HG03378 (cell line): Measurements from ENCODE around the gene NRDE2.
"Not testable (repeated sequence)": the region's sequence is repeated elsewhere in the genome, so short reads cannot be mapped to it uniquely, and the experiment has no call there.

Experiments used
- ATAC-seq: cut with Tn5 transposase; IDR thresholded peaks from one replicate; pipeline ENCODE4 v1.9.1; 2021; ENCODE audit warnings: mild to moderate bottlenecking, moderate library complexity; ENCODE audit not compliant: unreplicated experiment

Gene NRDE2

GRCh38 chr14:90274808-90275457 lies 56.8 kb downstream of the NRDE2 start:
- no peak for ATAC-seq

GRCh38 chr14:90274019-90274418 lies 57.7 kb downstream of the NRDE2 start:
- ATAC-seq, result no peak

- ATAC-seq, result no peak
These were observed 58.2 kb downstream of the NRDE2 start for GRCh38 chr14:90273532-90273931.

- no peak for ATAC-seq
These were observed 59.2 kb downstream of the NRDE2 start for GRCh38 chr14:90272523-90272922.

GRCh38 chr14:90268420-90268819 lies 63.3 kb downstream of the NRDE2 start:
- no peak for ATAC-seq

GRCh38 chr14:90266441-90267154 lies 65.1 kb downstream of the NRDE2 start:
- no peak for ATAC-seq

GRCh38 chr14:90263748-90264449 lies 67.8 kb downstream of the NRDE2 start:
- ATAC-seq, result peak; percentile 94

GRCh38 chr14:90256354-90257131 lies 75.2 kb downstream of the NRDE2 start, which contains the start of gene PSMC1:
Gene PSMC1 (plus strand): TSS chr14:90256553. CDS start chr14:90256598, 45 bp downstream.
- peak; percentile 93 for ATAC-seq

GRCh38 chr14:90255871-90256270 lies 75.9 kb downstream of the NRDE2 start:
- no peak for ATAC-seq

- ATAC-seq, result no peak
These were observed 77.9 kb downstream of the NRDE2 start for GRCh38 chr14:90253826-90254225.

GRCh38 chr14:90248594-90248993 lies 83.1 kb downstream of the NRDE2 start:
- no peak for ATAC-seq

GRCh38 chr14:90247441-90247840 lies 84.3 kb downstream of the NRDE2 start:
- not testable (repeated sequence) for ATAC-seq

- ATAC-seq, result no peak
These were observed 84.8 kb downstream of the NRDE2 start for GRCh38 chr14:90246936-90247335.

GRCh38 chr14:90242444-90242843 lies 89.3 kb downstream of the NRDE2 start:
- no peak for ATAC-seq

GRCh38 chr14:90239139-90239538 lies 92.6 kb downstream of the NRDE2 start:
- ATAC-seq, result no peak

GRCh38 chr14:90235179-90235976 lies 96.4 kb downstream of the NRDE2 start:
- no peak for ATAC-seq

GRCh38 chr14:90229942-90230341 lies 101.8 kb downstream of the NRDE2 start:
- not testable (repeated sequence) for ATAC-seq

GRCh38 chr14:90228478-90228877 lies 103.3 kb downstream of the NRDE2 start:
- ATAC-seq, result no peak
